Endothelial cell of umbilical vein (primary cell): ENCODE measurements around the gene SLC8A1. TPM values are rescaled to one million over a fixed set of nuclear protein-coding genes. Genes with fewer than 3 reads are reported as not detected.

Experiments used
- BruUV-seq: library from RNA; stranded (reverse); fragments of 400-500 nt; replicated peaks from 2 replicates; lab custom pipeline; 2021; lab: Mats Ljungman, UMichigan
- CTCF ChIA-PET: fragments of 300-600, 350-600 bp; sonication (Branson Sonifier 250); formaldehyde crosslinking; loops from one replicate; lab custom pipeline; 2021; ENCODE audit warnings: antibody characterized with exemption, inconsistent platforms; lab: Charles Lee
- POLR2A ChIA-PET: fragments of 300-600, 350-600 bp; sonication (Branson Sonifier 250); formaldehyde crosslinking; loops from one replicate; lab custom pipeline; 2021; ENCODE audit warnings: antibody characterized with exemption, inconsistent platforms; lab: Charles Lee
- DNase-seq: peaks from one replicate; pipeline ENCODE4 v3.0.0-alpha.2; 2011; ENCODE audit warnings: low read depth, low spot score
- FAIRE-seq: peaks from 2 replicates; lab custom pipeline; 2011; peaks lifted over from hg19 to GRCh38; lab: Jason Lieb, UNC
- H2AFZ ChIP-seq: 2 replicates; pipeline ENCODE4 v1.6.0; 2012; ENCODE audit warnings: low read depth, low read length, control low read depth, inconsistent platforms
- H3K27ac ChIP-seq: 2 replicates; pipeline ENCODE4 v1.5.1; 2011; ENCODE audit warnings: low read depth, mild to moderate bottlenecking, control low read depth, low read length, moderate library complexity; ENCODE audit not compliant: insufficient read depth
- H3K27me3 ChIP-seq, 2 experiments: 2 replicates each; pipeline versions ENCODE4 v1.6.0 to v1.6.1; 2011; ENCODE audit warnings: low read length in 2 of 2, mixed read lengths in 1 of 2; ENCODE audit not compliant: control insufficient read depth in 2 of 2, insufficient read depth in 2 of 2
- H3K36me3 ChIP-seq, 2 experiments: 2 replicates in 1 of 2; 3 replicates in 1 of 2; pipeline ENCODE4 v1.5.1; 2011; ENCODE audit warnings: low read length in 2 of 2, mild to moderate bottlenecking in 1 of 2, moderate library complexity in 1 of 2; ENCODE audit not compliant: control insufficient read depth in 2 of 2, insufficient read depth in 2 of 2; ENCODE audit errors: extremely low read depth in 1 of 2
- H3K4me1 ChIP-seq: 3 replicates; pipeline ENCODE4 v1.5.1; 2011; ENCODE audit warnings: mild to moderate bottlenecking, low read length; ENCODE audit not compliant: control insufficient read depth, insufficient read depth; ENCODE audit errors: extremely low read depth
- H3K4me2 ChIP-seq: 2 replicates; pipeline ENCODE4 v1.6.1; 2011; ENCODE audit warnings: low read length, control low read depth, mixed read lengths; ENCODE audit not compliant: insufficient read depth
- H3K4me3 ChIP-seq, 3 experiments: fragments of 200-600 bp in 1 of 3; sonication (generic), shearing (Covaris generic) in 1 of 3; replicated peaks in 1 of 3; 2 replicates each; pipeline ENCODE4 v1.5.1; 2011 to 2016; ENCODE audit warnings: control low read depth in 3 of 3, low read length in 3 of 3, mild to moderate bottlenecking in 2 of 3, inconsistent platforms in 1 of 3, low read depth in 1 of 3, moderate library complexity in 1 of 3; ENCODE audit not compliant: insufficient read depth in 1 of 3
- H3K79me2 ChIP-seq: 2 replicates; pipeline ENCODE4 v1.6.0; 2012; ENCODE audit warnings: low read length, inconsistent platforms; ENCODE audit not compliant: control insufficient read depth, insufficient read depth
- H3K9ac ChIP-seq: replicated peaks from 2 replicates; pipeline ENCODE3; 2011; ENCODE audit warnings: low read length, control low read depth; ENCODE audit not compliant: insufficient read depth; ENCODE audit errors: extremely low read depth
- H3K9me1 ChIP-seq: replicated peaks from 3 replicates; pipeline ENCODE4 v1.6.0; 2011; ENCODE audit warnings: mild to moderate bottlenecking, low read length; ENCODE audit not compliant: control insufficient read depth, insufficient read depth; ENCODE audit errors: extremely low read depth
- H3K9me3 ChIP-seq: replicated peaks from 2 replicates; pipeline ENCODE4 v1.5.1; 2012; ENCODE audit warnings: low read length, inconsistent platforms; ENCODE audit not compliant: control insufficient read depth, insufficient read depth
- H4K20me1 ChIP-seq: replicated peaks from 2 replicates; pipeline ENCODE3; 2011; ENCODE audit warnings: mild to moderate bottlenecking, low read length; ENCODE audit not compliant: control insufficient read depth, insufficient read depth; ENCODE audit errors: extremely low read depth
- EZH2 ChIP-seq: IDR thresholded peaks from 2 replicates; pipeline ENCODE4 v1.6.1; 2012; ENCODE audit warnings: borderline replicate concordance, low read depth, mild to moderate bottlenecking, moderate library complexity, low read length, inconsistent platforms; ENCODE audit not compliant: severe bottlenecking
- FOS ChIP-seq: IDR thresholded peaks from 2 replicates; pipeline ENCODE4 v1.6.1; 2011; ENCODE audit warnings: mild to moderate bottlenecking, low read length, moderate library complexity, borderline replicate concordance; ENCODE audit not compliant: insufficient read depth
- GATA2 ChIP-seq: IDR thresholded peaks from 2 replicates; pipeline ENCODE4 v1.7.0; 2011; ENCODE audit warnings: low read depth, mild to moderate bottlenecking, moderate library complexity, mixed read lengths, low read length; ENCODE audit not compliant: insufficient read length, insufficient read depth
- JUN ChIP-seq: IDR thresholded peaks from 2 replicates; pipeline ENCODE4 v1.6.1; 2011; ENCODE audit warnings: borderline replicate concordance, low read depth; ENCODE audit not compliant: insufficient read length, insufficient read depth
- MYC ChIP-seq: IDR thresholded peaks from one replicate; pipeline ENCODE4 v1.6.1; 2011; ENCODE audit warnings: mild to moderate bottlenecking, low read depth, low read length
- POLR2A ChIP-seq: IDR thresholded peaks from 2 replicates; pipeline ENCODE4 v1.6.1; 2012; ENCODE audit warnings: low read depth, mild to moderate bottlenecking, control low read depth, low read length
- POLR2AphosphoS5 ChIP-seq: IDR thresholded peaks from 2 replicates; pipeline ENCODE4 v1.6.1; 2012; ENCODE audit warnings: low read depth, mild to moderate bottlenecking, control low read depth, low read length, moderate library complexity; ENCODE audit not compliant: insufficient read depth
- dilution Hi-C: fragments of 300-500 bp; cut with MboI; formaldehyde crosslinking; loops from one replicate; pipeline ENCODE4 v1.15.0; 2019; ENCODE audit warnings: low sequenced_read_pairs; ENCODE audit not compliant: extremely low pct_ligation_motif_present
- intact Hi-C: fragments of 100-400 bp; cut with micrococcal nuclease; formaldehyde crosslinking; loops from one replicate; pipeline ENCODE4 v1.10.0; 2022
- polyA plus RNA-seq, 4 experiments: library from polyadenylated mRNA; depleted of rRNA in 3 of 4; stranded (reverse) in 3 of 4; unstranded in 1 of 4; fragments of >200 nt; gene quantifications; 2 replicates each; pipeline versions ENCODE4 v1.2.1 to v1.2.3, GENCODE V29; 2011 to 2012; ENCODE audit warnings: missing spikeins in 1 of 4
- total RNA-seq: library from RNA; stranded (reverse); gene quantifications from 2 replicates; pipeline ENCODE4 v1.2.3, GENCODE V29; 2021
- TF ChIP-seq, protein P1 (sequence below), 2 donors: IDR thresholded peaks; 1 replicate in 1 of 2; 2 replicates in 1 of 2; pipeline ENCODE4 v1.5.1; 2011; ENCODE audit warnings: low read length in 2 of 2, mild to moderate bottlenecking in 2 of 2, moderate library complexity in 2 of 2, control low read depth in 1 of 2, inconsistent platforms in 1 of 2, low read depth in 1 of 2; ENCODE audit not compliant: insufficient read depth in 1 of 2; ENCODE audit errors: extremely low read depth in 1 of 2
- TF ChIP-seq, protein P2 (sequence below): IDR thresholded peaks from 2 replicates; pipeline ENCODE4 v1.6.1; 2011; ENCODE audit not compliant: insufficient read depth, insufficient read length

SLC8A1 gene
- total and polyA plus RNA-seq, 2 donors (not counting 3 experiments of a cell fraction or from before 2014, with no cell fraction given) = 0.19 to 1.8 TPM

DNA sequence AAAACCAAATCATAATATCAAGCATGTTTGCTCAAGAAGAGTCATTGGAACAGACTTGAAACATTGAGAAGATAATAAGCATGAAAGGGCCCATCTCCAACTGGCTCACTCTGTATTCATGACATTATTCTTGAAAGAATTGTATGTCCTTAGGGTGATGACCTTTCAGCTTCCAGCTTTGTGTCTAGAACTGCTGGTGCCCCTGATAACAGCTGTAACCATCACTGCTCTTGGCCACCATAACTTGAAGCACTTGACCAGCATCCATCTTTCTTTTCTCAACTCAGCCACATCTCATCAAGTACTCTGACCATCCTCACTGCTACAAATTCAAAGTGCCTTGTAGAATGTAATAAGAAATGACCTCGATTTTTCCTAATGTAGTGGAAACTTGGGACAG, 289.9 kb downstream of the SLC8A1 start:
- intact Hi-C loops (no loop called here), dilution Hi-C loops (no loop called here)
- TF ChIP-seq JUN (no peak), MYC (no peak), EZH2 (no peak), POLR2A (no peak), FOS (no peak), POLR2AphosphoS5 (no peak), GATA2 (no peak)
- TF ChIP-seq, protein P1, sequence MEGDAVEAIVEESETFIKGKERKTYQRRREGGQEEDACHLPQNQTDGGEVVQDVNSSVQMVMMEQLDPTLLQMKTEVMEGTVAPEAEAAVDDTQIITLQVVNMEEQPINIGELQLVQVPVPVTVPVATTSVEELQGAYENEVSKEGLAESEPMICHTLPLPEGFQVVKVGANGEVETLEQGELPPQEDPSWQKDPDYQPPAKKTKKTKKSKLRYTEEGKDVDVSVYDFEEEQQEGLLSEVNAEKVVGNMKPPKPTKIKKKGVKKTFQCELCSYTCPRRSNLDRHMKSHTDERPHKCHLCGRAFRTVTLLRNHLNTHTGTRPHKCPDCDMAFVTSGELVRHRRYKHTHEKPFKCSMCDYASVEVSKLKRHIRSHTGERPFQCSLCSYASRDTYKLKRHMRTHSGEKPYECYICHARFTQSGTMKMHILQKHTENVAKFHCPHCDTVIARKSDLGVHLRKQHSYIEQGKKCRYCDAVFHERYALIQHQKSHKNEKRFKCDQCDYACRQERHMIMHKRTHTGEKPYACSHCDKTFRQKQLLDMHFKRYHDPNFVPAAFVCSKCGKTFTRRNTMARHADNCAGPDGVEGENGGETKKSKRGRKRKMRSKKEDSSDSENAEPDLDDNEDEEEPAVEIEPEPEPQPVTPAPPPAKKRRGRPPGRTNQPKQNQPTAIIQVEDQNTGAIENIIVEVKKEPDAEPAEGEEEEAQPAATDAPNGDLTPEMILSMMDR (IDR thresholded peaks at IDR 0.05; ENCODE audit: extremely low read depth in 1 of 2, insufficient read depth in 1 of 2, low read depth in 1 of 2, low read length in 2 of 2) = no peak
- TF ChIP-seq, protein P2, sequence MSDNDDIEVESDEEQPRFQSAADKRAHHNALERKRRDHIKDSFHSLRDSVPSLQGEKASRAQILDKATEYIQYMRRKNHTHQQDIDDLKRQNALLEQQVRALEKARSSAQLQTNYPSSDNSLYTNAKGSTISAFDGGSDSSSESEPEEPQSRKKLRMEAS = no peak
- Histone ChIP-seq H3K27me3 (no peaks in the 10 kb centered on the region), H2AFZ (no peak overlapping the region), H3K4me2 (no peak overlapping the region), H3K9ac (no peak overlapping the region), H4K20me1 (no peaks in the 10 kb centered on the region), H3K79me2 (no peaks in the 10 kb centered on the region), H3K27ac (no peak overlapping the region), H3K36me3 (no peaks in the 10 kb centered on the region), H3K4me3 (no peak overlapping the region), H3K9me3 (no peaks in the 10 kb centered on the region), H3K9me1 (no peaks in the 10 kb centered on the region), H3K4me1 (no peaks in the 10 kb centered on the region)
- FAIRE-seq = no peak
- ChIA-PET POLR2A (no interaction called here), CTCF (interaction anchor here (1.3 kb wide), 1 partner anchor 15 kb away, joined by 3 read pairs; no protein-coding TSS in a partner anchor)
- BruUV-seq = no TSS peak
- DNase-seq = no peak
